ENCODE measurements around the gene CACNA2D3. TPM values are rescaled to one million over a fixed set of nuclear protein-coding genes. Genes with fewer than 3 reads are reported as not detected.

Gene CACNA2D3
- total RNA-seq, 1 experiment from 2014 or later: not detected

- CTCF ChIA-PET: no interaction called here
- TF ChIP-seq CTCF (IDR thresholded peaks at IDR 0.05; ENCODE audit: insufficient read depth in 1 of 2, low read depth in 1 of 2, low read length in 1 of 2, severe bottlenecking in 1 of 2, unreplicated experiment in 1 of 2): no peak
- H3K4me3 ChIP-seq (ENCODE audit: low read depth, low read length): no peak overlapping the region
- no peaks in the 10 kb centered on the region for H3K4me1 ChIP-seq
- Mint-ChIP-seq H3K27me3 (ENCODE audit: insufficient read depth, unreplicated experiment) (no peaks in the 10 kb centered on the region), H3K4me3 (ENCODE audit: unreplicated experiment) (no peak overlapping the region), H3K4me1 (ENCODE audit: low read depth, unreplicated experiment) (no peaks in the 10 kb centered on the region), H3K27ac (ENCODE audit: unreplicated experiment) (no peak overlapping the region), H3K36me3 (ENCODE audit: insufficient read depth, unreplicated experiment) (no peaks in the 10 kb centered on the region), H3K9me3 (ENCODE audit: unreplicated experiment) (no peaks in the 10 kb centered on the region)
- H3K27me3 ChIP-seq (replicated peaks; ENCODE audit: control insufficient read depth, insufficient read depth, low read length): no peaks in the 10 kb centered on the region; the same call in 1 of the 2 replicates
- BruUV-seq (replicated peaks): no TSS peak
- H3K36me3 ChIP-seq (ENCODE audit: control insufficient read depth, insufficient read depth, low read length): no peaks in the 10 kb centered on the region
- H3K9me3 ChIP-seq: no peaks in the 10 kb centered on the region
- POLR2A ChIA-PET: no interaction called here
- no peak for DNase-seq
- intact Hi-C loops (cut with micrococcal nuclease; ENCODE audit: unreplicated experiment): no loop called here
Measured at GRCh38 chr3:54223063-54223462, 100.7 kb downstream of the CACNA2D3 start.

GRCh38 chr3:54225841-54226528 is 103.6 kb downstream of the CACNA2D3 start:
- POLR2A ChIA-PET: no interaction called here
- Mint-ChIP-seq H3K4me1 (ENCODE audit: low read depth, unreplicated experiment) (no peaks in the 10 kb centered on the region), H3K27me3 (ENCODE audit: insufficient read depth, unreplicated experiment) (peaks cover 3% of the 10 kb centered on the region), H3K4me3 (ENCODE audit: unreplicated experiment) (no peak overlapping the region), H3K36me3 (ENCODE audit: insufficient read depth, unreplicated experiment) (no peaks in the 10 kb centered on the region), H3K9me3 (ENCODE audit: unreplicated experiment) (no peaks in the 10 kb centered on the region), H3K27ac (ENCODE audit: unreplicated experiment) (no peak overlapping the region)
- no TSS peak for BruUV-seq (replicated peaks)
- CTCF ChIA-PET: no interaction called here
- intact Hi-C loops (cut with micrococcal nuclease; ENCODE audit: unreplicated experiment): no loop called here
- TF ChIP-seq CTCF (IDR thresholded peaks at IDR 0.05; ENCODE audit: insufficient read depth in 1 of 2, low read depth in 1 of 2, low read length in 1 of 2, severe bottlenecking in 1 of 2, unreplicated experiment in 1 of 2): no peak
- no peak overlapping the region for H3K4me3 ChIP-seq (ENCODE audit: low read depth, low read length)
- no peaks in the 10 kb centered on the region for H3K9me3 ChIP-seq
- no peaks in the 10 kb centered on the region for H3K4me1 ChIP-seq
- no peak for DNase-seq
- H3K27me3 ChIP-seq (replicated peaks; ENCODE audit: control insufficient read depth, insufficient read depth, low read length): no peaks in the 10 kb centered on the region; the same call in 1 of the 2 replicates
- no peaks in the 10 kb centered on the region for H3K36me3 ChIP-seq (ENCODE audit: control insufficient read depth, insufficient read depth, low read length)

- no peak for TF ChIP-seq CTCF (IDR thresholded peaks at IDR 0.05; ENCODE audit: insufficient read depth in 1 of 2, low read depth in 1 of 2, low read length in 1 of 2, severe bottlenecking in 1 of 2, unreplicated experiment in 1 of 2)
- Histone ChIP-seq H3K4me3 (ENCODE audit: low read depth, low read length) (no peak overlapping the region), H3K4me1 (no peaks in the 10 kb centered on the region), H3K36me3 (ENCODE audit: control insufficient read depth, insufficient read depth, low read length) (no peaks in the 10 kb centered on the region), H3K27me3 (replicated peaks; ENCODE audit: control insufficient read depth, insufficient read depth, low read length) (no peaks in the 10 kb centered on the region; the same call in 1 of the 2 replicates), H3K9me3 (no peaks in the 10 kb centered on the region)
- no peak overlapping the region for H3K4me3 Mint-ChIP-seq (ENCODE audit: unreplicated experiment)
- no peak overlapping the region for H3K27ac Mint-ChIP-seq (ENCODE audit: unreplicated experiment)
- H3K9me3 Mint-ChIP-seq (ENCODE audit: unreplicated experiment): no peaks in the 10 kb centered on the region
- no peak for DNase-seq
- H3K4me1 Mint-ChIP-seq (ENCODE audit: low read depth, unreplicated experiment): no peaks in the 10 kb centered on the region
- POLR2A ChIA-PET: no interaction called here
- intact Hi-C loops (cut with micrococcal nuclease; ENCODE audit: unreplicated experiment): no loop called here
- H3K27me3 Mint-ChIP-seq (ENCODE audit: insufficient read depth, unreplicated experiment): peaks cover 10% of the 10 kb centered on the region
- no TSS peak for BruUV-seq (replicated peaks)
- CTCF ChIA-PET: no interaction called here
- H3K36me3 Mint-ChIP-seq (ENCODE audit: insufficient read depth, unreplicated experiment): no peaks in the 10 kb centered on the region
Measured at GRCh38 chr3:54228806-54229205, 106.5 kb downstream of the CACNA2D3 start.

Data from Caco-2 (cell line).